GM03348 (cell line): ENCODE results near the gene ATP8A2.

ENCODE experiments used
- DNase-seq: peaks from one replicate; pipeline ENCODE4 v3.0.0; 2012; ENCODE audit warnings: low spot score

Gene ATP8A2

GRCh38 chr13:25384758-25385410, 13.1 kb downstream of the ATP8A2 start:
- no peak for DNase-seq

- DNase-seq, result no peak
Measured at GRCh38 chr13:25391932-25392331, 20.2 kb downstream of the ATP8A2 start.

- DNase-seq, result no peak
Measured at GRCh38 chr13:25394402-25395060, 22.8 kb downstream of the ATP8A2 start.

- DNase-seq, result no peak
Measured at GRCh38 chr13:25397763-25398162, 26.0 kb downstream of the ATP8A2 start.

GRCh38 chr13:25400925-25401324, 29.2 kb downstream of the ATP8A2 start:
- DNase-seq, result no peak

GRCh38 chr13:25401958-25402357, 30.2 kb downstream of the ATP8A2 start:
- no peak for DNase-seq

- DNase-seq, result no peak
Measured at GRCh38 chr13:25406377-25406776, 34.6 kb downstream of the ATP8A2 start.

GRCh38 chr13:25409938-25410337, 38.2 kb downstream of the ATP8A2 start:
- no peak for DNase-seq

GRCh38 chr13:25415241-25415640, 43.5 kb downstream of the ATP8A2 start:
- no peak for DNase-seq

GRCh38 chr13:25417535-25417934, 45.8 kb downstream of the ATP8A2 start:
- DNase-seq, result no peak

GRCh38 chr13:25420161-25420560, 48.4 kb downstream of the ATP8A2 start:
- DNase-seq, result no peak

- no peak for DNase-seq
Measured at GRCh38 chr13:25421612-25422011, 49.8 kb downstream of the ATP8A2 start.

- DNase-seq, result no peak
Measured at GRCh38 chr13:25422153-25422552, 50.4 kb downstream of the ATP8A2 start.

GRCh38 chr13:25423831-25424230, 52.1 kb downstream of the ATP8A2 start:
- no peak for DNase-seq

GRCh38 chr13:25429466-25429865, 57.7 kb downstream of the ATP8A2 start:
- DNase-seq, result no peak

- no peak for DNase-seq
Measured at GRCh38 chr13:25432691-25433090, 60.9 kb downstream of the ATP8A2 start.

GRCh38 chr13:25440061-25440460, 68.3 kb downstream of the ATP8A2 start:
- no peak for DNase-seq

GRCh38 chr13:25446261-25446660, 74.5 kb downstream of the ATP8A2 start:
- DNase-seq, result no peak

- DNase-seq, result no peak
Measured at GRCh38 chr13:25447396-25447795, 75.6 kb downstream of the ATP8A2 start.

- DNase-seq, result no peak
Measured at GRCh38 chr13:25453850-25454365, 82.1 kb downstream of the ATP8A2 start.

GRCh38 chr13:25455146-25455545, 83.4 kb downstream of the ATP8A2 start:
- DNase-seq, result no peak

- no peak for DNase-seq
Measured at GRCh38 chr13:25457566-25457965, 85.8 kb downstream of the ATP8A2 start.

GRCh38 chr13:25462301-25463125, 90.7 kb downstream of the ATP8A2 start:
- no peak for DNase-seq
